ENCODE data around the gene LAMC1. TPM values are rescaled to one million over a fixed set of nuclear protein-coding genes. Genes with fewer than 3 reads are reported as not detected.

LAMC1 gene
- polyA plus RNA-seq, 1 of the 3 experiments (the other 2 are of a cell fraction), result 101 TPM

- peaks cover 93% of the 10 kb centered on the region for H4K20me1 ChIP-seq (ENCODE audit: insufficient read depth)
- no peak overlapping the region for H3K4me2 ChIP-seq
- CTCF ChIA-PET, result interaction anchor here (1.5 kb wide), 1 partner anchor 12 kb away, joined by 6 read pairs; no protein-coding TSS in a partner anchor
- H3K27ac ChIP-seq (ENCODE audit: low read depth in 2 of 2, low read length in 1 of 2), result no peak overlapping the region
- peaks cover 7 to 53% of the 10 kb centered on the region in 2 experiments for H3K4me1 ChIP-seq (ENCODE audit: control insufficient read depth in 1 of 2, insufficient read depth in 2 of 2, low read depth in 1 of 2, low read length in 1 of 2)
- no peak overlapping the region for H3K9ac ChIP-seq
- no peaks in the 10 kb centered on the region for H3K36me3 ChIP-seq (replicated peaks in 1 of 2; ENCODE audit: control insufficient read depth in 1 of 2, insufficient read depth in 2 of 2, low read length in 1 of 2)
- WGBS (ENCODE audit: low lambda C conversion rate), result 82% methylated on average over 2 of the region's 2 CpGs
- POLR2A ChIA-PET, result no interaction called here
- H3K27me3 ChIP-seq (ENCODE audit: insufficient read depth), result no peaks in the 10 kb centered on the region
- H3K9me2 ChIP-seq, result no peaks in the 10 kb centered on the region
- no peak for TF ChIP-seq RCOR1 (IDR thresholded peaks at IDR 0.05; ENCODE audit: low read length)
- TF ChIP-seq USF2 (IDR thresholded peaks at IDR 0.05; ENCODE audit: borderline replicate concordance, low read depth, low read length), result no peak
- no peak for TF ChIP-seq EP300 (IDR thresholded peaks at IDR 0.05; ENCODE audit: borderline replicate concordance in 1 of 2, low read depth in 1 of 2, low read length in 1 of 2)
- TF ChIP-seq FOSL2 (IDR thresholded peaks at IDR 0.05; ENCODE audit: borderline replicate concordance, low read depth), result no peak
- TF ChIP-seq NRF1 (IDR thresholded peaks at IDR 0.05; ENCODE audit: low read depth, low read length), result no peak
- no peak for TF ChIP-seq NFIC (IDR thresholded peaks at IDR 0.05; ENCODE audit: borderline replicate concordance)
- no peak for TF ChIP-seq TEAD4 (IDR thresholded peaks at IDR 0.05; ENCODE audit: borderline replicate concordance, insufficient read depth)
- TF ChIP-seq TCF12 (IDR thresholded peaks at IDR 0.05), result no peak
- H3K9me3 ChIP-seq, result no peaks in the 10 kb centered on the region
- H3F3A ChIP-seq (replicated peaks; ENCODE audit: insufficient read depth), result peaks cover 10% of the 10 kb centered on the region
- H2AFZ ChIP-seq (ENCODE audit: low read depth), result no peak overlapping the region
- DNase-seq, result no peak
- H3K4me3 ChIP-seq (ENCODE audit: low read depth in 2 of 2, low read length in 1 of 2), result no peak overlapping the region
- H3K79me2 ChIP-seq (ENCODE audit: insufficient read depth), result peaks cover 97% of the 10 kb centered on the region
These were observed 51.0 kb downstream of the LAMC1 start for GRCh38 chr1:183074215-183074614.

GRCh38 chr1:183075861-183076260, 52.6 kb downstream of the LAMC1 start:
- Histone ChIP-seq H3F3A (replicated peaks; ENCODE audit: insufficient read depth) (peaks cover 10% of the 10 kb centered on the region), H3K9me2 (no peaks in the 10 kb centered on the region), H3K9me3 (no peaks in the 10 kb centered on the region), H3K27ac (ENCODE audit: low read depth in 2 of 2, low read length in 1 of 2) (peak overlapping the region in 1 of 2 experiments; percentile 64; a peak in 3 of 4 replicates), H4K20me1 (ENCODE audit: insufficient read depth) (peaks cover 92% of the 10 kb centered on the region), H3K4me2 (peak overlapping the region; percentile 17; the same call in 1 of the 2 replicates), H2AFZ (ENCODE audit: low read depth) (no peak overlapping the region), H3K79me2 (ENCODE audit: insufficient read depth) (peaks cover 97% of the 10 kb centered on the region), H3K4me1 (ENCODE audit: control insufficient read depth in 1 of 2, insufficient read depth in 2 of 2, low read depth in 1 of 2, low read length in 1 of 2) (peaks cover 6 to 36% of the 10 kb centered on the region in 2 experiments; a peak in 3 of 4 replicates), H3K4me3 (ENCODE audit: low read depth in 2 of 2, low read length in 1 of 2) (no peak overlapping the region), H3K27me3 (ENCODE audit: insufficient read depth) (no peaks in the 10 kb centered on the region), H3K36me3 (replicated peaks in 1 of 2; ENCODE audit: control insufficient read depth in 1 of 2, insufficient read depth in 2 of 2, low read length in 1 of 2) (no peaks in the 10 kb centered on the region), H3K9ac (no peak overlapping the region)
- 95% methylated on average over 1 of the region's 1 CpG for WGBS (ENCODE audit: low lambda C conversion rate)
- TF ChIP-seq CTCF (IDR thresholded peaks at IDR 0.05) (no peak), JUND (IDR thresholded peaks at IDR 0.05) (peak; percentile 31), MXI1 (IDR thresholded peaks at IDR 0.05; ENCODE audit: low read depth, low read length) (no peak), FOXM1 (IDR thresholded peaks at IDR 0.05; ENCODE audit: low read depth) (no peak), TEAD4 (IDR thresholded peaks at IDR 0.05; ENCODE audit: borderline replicate concordance, insufficient read depth) (0 out of 2 replicates have a peak, but pooled peaks have one; percentile 13), YY1 (IDR thresholded peaks at IDR 0.05; ENCODE audit: low read depth) (no peak), USF1 (IDR thresholded peaks at IDR 0.05; ENCODE audit: borderline replicate concordance, low read depth) (no peak), TCF12 (IDR thresholded peaks at IDR 0.05) (peak; percentile 74), RXRA (IDR thresholded peaks at IDR 0.05; ENCODE audit: borderline replicate concordance, low read depth) (no peak), PBX3 (IDR thresholded peaks at IDR 0.05) (peak; percentile 85), NFIC (IDR thresholded peaks at IDR 0.05; ENCODE audit: borderline replicate concordance) (peak; percentile 53; the same call in 1 of the 2 replicates), USF2 (IDR thresholded peaks at IDR 0.05; ENCODE audit: borderline replicate concordance, low read depth, low read length) (no peak), SIN3A (IDR thresholded peaks at IDR 0.05; ENCODE audit: borderline replicate concordance, low read depth, low read length) (no peak)
- ChIA-PET POLR2A (no interaction called here), CTCF (interaction anchor here (0.9 to 1.6 kb wide), 3 partner anchors 17 to 29 kb away, joined by 3 read pairs; no protein-coding TSS in a partner anchor)
- DNase-seq, result no peak

Data from SK-N-SH (cell line).